NCI-H82 (cell line): ENCODE results near the gene ENTPD6.

Experiments used
- DNase-seq: peaks from one replicate; lab custom pipeline; 2025; lab: John Stamatoyannopoulos, UW

The ENTPD6 gene

GRCh38 chr20:25223765-25224720, 28.5 kb downstream of the ENTPD6 start:
- DNase-seq: no peak

- DNase-seq: no peak
Measured at GRCh38 chr20:25224941-25225340, 29.4 kb downstream of the ENTPD6 start.

- no peak for DNase-seq
Measured at GRCh38 chr20:25225642-25226432, 30.3 kb downstream of the ENTPD6 start.

GRCh38 chr20:25226433-25227316, 31.2 kb downstream of the ENTPD6 start:
- peak; percentile 15 for DNase-seq

GRCh38 chr20:25227317-25227831, 31.9 kb downstream of the ENTPD6 start:
- DNase-seq: no peak

GRCh38 chr20:25229486-25230165, 34.1 kb downstream of the ENTPD6 start:
- no peak for DNase-seq

GRCh38 chr20:25230166-25230831, 34.8 kb downstream of the ENTPD6 start:
- DNase-seq: peak; percentile 19

GRCh38 chr20:25233016-25233772, 37.7 kb downstream of the ENTPD6 start:
- DNase-seq: peak; percentile 61

GRCh38 chr20:25234009-25234849, 38.7 kb downstream of the ENTPD6 start:
- peak; percentile 85 for DNase-seq

GRCh38 chr20:25236450-25237304, 41.2 kb downstream of the ENTPD6 start:
- DNase-seq: no peak

- DNase-seq: peak; percentile 14
Measured at GRCh38 chr20:25237610-25238318, 42.3 kb downstream of the ENTPD6 start.

- DNase-seq: peak; percentile 78
Measured at GRCh38 chr20:25238319-25239037, 43.0 kb downstream of the ENTPD6 start.

- DNase-seq: peak; percentile 64
Measured at GRCh38 chr20:25239387-25240370, 44.2 kb downstream of the ENTPD6 start.

GRCh38 chr20:25240851-25241658, 45.5 kb downstream of the ENTPD6 start:
- DNase-seq: peak; percentile 67

GRCh38 chr20:25241659-25241955, 46.1 kb downstream of the ENTPD6 start:
- DNase-seq: peak; percentile 51
